DND-41 (cell line): ENCODE results near the gene PLEKHA8.

Source experiments
- ATAC-seq: fragments of 200-7000 bp; cut with Tn5 transposase; 3 replicates; pipeline ENCODE4 v1.9.1; 2021; ENCODE audit warnings: low read depth; ENCODE audit not compliant: insufficient read depth
- DNase-seq: peaks from one replicate; pipeline ENCODE4 v3.0.0-alpha.2; 2020
- H2AFZ ChIP-seq: 2 replicates; pipeline ENCODE4 v1.6.0; 2012; ENCODE audit warnings: low read depth, low read length
- H3K27ac ChIP-seq: 2 replicates; pipeline ENCODE4 v1.5.1; 2012; ENCODE audit warnings: low read length, inconsistent platforms
- H3K27me3 ChIP-seq: fragments of 200-600 bp; sonication (generic); 2 replicates; pipeline ENCODE4 v1.6.0; 2012; ENCODE audit warnings: low read length, mild to moderate bottlenecking, inconsistent platforms; ENCODE audit not compliant: insufficient read depth, poor library complexity
- H3K36me3 ChIP-seq: 2 replicates; pipeline ENCODE4 v1.5.1; 2012; ENCODE audit warnings: low read length, inconsistent platforms; ENCODE audit not compliant: insufficient read depth
- H3K4me1 ChIP-seq: 2 replicates; pipeline ENCODE4 v1.5.1; 2012; ENCODE audit warnings: mild to moderate bottlenecking, low read length; ENCODE audit not compliant: insufficient read depth
- H3K4me2 ChIP-seq: 2 replicates; pipeline ENCODE4 v1.6.0; 2012; ENCODE audit warnings: mild to moderate bottlenecking, moderate library complexity, low read length, inconsistent platforms; ENCODE audit not compliant: insufficient read depth
- H3K4me3 ChIP-seq, 2 experiments: fragments of 200-600 bp in 1 of 2; shearing (Covaris generic) in 1 of 2; 2 replicates each; pipeline ENCODE4 v1.5.1; 2012 to 2016; ENCODE audit warnings: inconsistent platforms in 2 of 2, low read length in 2 of 2, mild to moderate bottlenecking in 2 of 2, low read depth in 1 of 2, moderate library complexity in 1 of 2
- H3K79me2 ChIP-seq: 2 replicates; pipeline ENCODE4 v1.6.0; 2012; ENCODE audit warnings: low read length, inconsistent platforms; ENCODE audit not compliant: insufficient read depth
- H3K9ac ChIP-seq: 2 replicates; pipeline ENCODE4 v1.6.0; 2012; ENCODE audit warnings: low read depth, mild to moderate bottlenecking, inconsistent platforms, low read length, moderate library complexity
- H3K9me3 ChIP-seq: 2 replicates; pipeline ENCODE4 v1.5.1; 2012; ENCODE audit warnings: low read length, moderate library complexity, mild to moderate bottlenecking, inconsistent platforms; ENCODE audit not compliant: insufficient read depth, severe bottlenecking
- H4K20me1 ChIP-seq: 2 replicates; pipeline ENCODE4 v1.6.0; 2012; ENCODE audit warnings: low read length; ENCODE audit not compliant: insufficient read depth
- EZH2 ChIP-seq: IDR thresholded peaks from 3 replicates; pipeline ENCODE4 v1.6.1; 2012; ENCODE audit warnings: borderline replicate concordance, low read depth, mild to moderate bottlenecking, moderate library complexity, low read length, inconsistent platforms; ENCODE audit not compliant: severe bottlenecking
- TF ChIP-seq, protein P1 (sequence below): IDR thresholded peaks from 2 replicates; pipeline ENCODE4 v1.5.1; 2012; ENCODE audit warnings: borderline replicate concordance, low read length, moderate library complexity, mild to moderate bottlenecking; ENCODE audit not compliant: poor library complexity, severe bottlenecking; ENCODE audit errors: extremely low read depth

PLEKHA8 gene

DNA sequence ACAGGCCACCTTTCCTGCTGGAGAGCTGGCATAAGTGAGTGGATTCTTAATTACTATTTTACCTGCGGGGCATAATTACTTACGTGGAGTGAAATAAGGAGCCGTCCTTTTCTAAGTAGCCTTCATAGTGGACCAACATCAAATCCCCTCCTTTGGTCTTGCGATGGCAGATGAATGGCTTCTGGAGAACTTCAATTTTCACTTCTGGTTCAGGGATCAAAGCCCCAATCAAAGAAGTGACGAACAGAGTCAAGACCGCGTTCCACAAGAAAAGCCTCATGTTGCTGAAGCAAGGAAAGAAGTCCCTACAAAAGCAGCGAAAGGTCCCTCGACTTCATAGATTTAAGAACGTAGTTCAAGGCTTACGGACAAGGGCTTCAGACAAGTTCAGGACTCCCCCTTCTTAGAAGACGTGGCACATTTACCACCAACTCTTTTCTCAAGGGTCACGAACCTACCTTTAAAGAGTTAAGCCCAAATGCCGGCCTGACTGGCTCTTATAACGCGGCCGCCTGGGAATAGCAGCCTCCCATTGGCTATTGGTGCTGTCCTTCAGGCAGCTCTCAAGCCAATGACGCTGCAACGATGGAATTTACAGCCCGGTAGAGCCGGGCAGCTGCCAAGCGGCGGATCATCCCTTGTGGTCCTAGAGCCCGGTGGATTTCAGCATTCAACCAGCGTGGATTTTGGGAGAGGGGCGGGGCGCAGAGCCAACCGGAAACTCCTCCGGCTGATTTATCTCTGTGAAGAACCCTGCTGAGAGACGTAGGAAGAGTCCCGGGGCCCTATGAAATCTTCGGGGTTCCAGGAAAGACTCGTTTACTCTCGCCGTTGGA is 1.8 kb upstream of the PLEKHA8 start, which contains the start of gene FKBP14:
FKBP14 (minus strand) TSS at position 474 of the 836 bp plus-strand sequence; CDS start at position 280, 194 bp downstream.
- peaks cover 54% of the 10 kb centered on the region for H3K79me2 ChIP-seq
- peaks cover 13% of the 10 kb centered on the region; the same call in 1 of the 2 replicates for H4K20me1 ChIP-seq
- ATAC-seq (peak; percentile 90), DNase-seq (peak; percentile 97)
- no peaks in the 10 kb centered on the region for H3K27me3 ChIP-seq
- TF ChIP-seq EZH2, result no peak
- TF ChIP-seq, protein P1, sequence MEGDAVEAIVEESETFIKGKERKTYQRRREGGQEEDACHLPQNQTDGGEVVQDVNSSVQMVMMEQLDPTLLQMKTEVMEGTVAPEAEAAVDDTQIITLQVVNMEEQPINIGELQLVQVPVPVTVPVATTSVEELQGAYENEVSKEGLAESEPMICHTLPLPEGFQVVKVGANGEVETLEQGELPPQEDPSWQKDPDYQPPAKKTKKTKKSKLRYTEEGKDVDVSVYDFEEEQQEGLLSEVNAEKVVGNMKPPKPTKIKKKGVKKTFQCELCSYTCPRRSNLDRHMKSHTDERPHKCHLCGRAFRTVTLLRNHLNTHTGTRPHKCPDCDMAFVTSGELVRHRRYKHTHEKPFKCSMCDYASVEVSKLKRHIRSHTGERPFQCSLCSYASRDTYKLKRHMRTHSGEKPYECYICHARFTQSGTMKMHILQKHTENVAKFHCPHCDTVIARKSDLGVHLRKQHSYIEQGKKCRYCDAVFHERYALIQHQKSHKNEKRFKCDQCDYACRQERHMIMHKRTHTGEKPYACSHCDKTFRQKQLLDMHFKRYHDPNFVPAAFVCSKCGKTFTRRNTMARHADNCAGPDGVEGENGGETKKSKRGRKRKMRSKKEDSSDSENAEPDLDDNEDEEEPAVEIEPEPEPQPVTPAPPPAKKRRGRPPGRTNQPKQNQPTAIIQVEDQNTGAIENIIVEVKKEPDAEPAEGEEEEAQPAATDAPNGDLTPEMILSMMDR, result no peak
- no peaks in the 10 kb centered on the region for H3K36me3 ChIP-seq
- H3K9ac ChIP-seq, result peak within 1 kb of the TSS; percentile 76
- H3K9me3 ChIP-seq, result no peaks in the 10 kb centered on the region
- peak within 1 kb of the TSS; percentile 82 for H3K4me2 ChIP-seq
- peak within 1 kb of the TSS; percentile 49 to 91 for H3K4me3 ChIP-seq
- peak within 1 kb of the TSS; percentile 97 for H2AFZ ChIP-seq
- peak within 1 kb of the TSS; percentile 85 for H3K27ac ChIP-seq
- peaks cover 59% of the 10 kb centered on the region for H3K4me1 ChIP-seq

DNA sequence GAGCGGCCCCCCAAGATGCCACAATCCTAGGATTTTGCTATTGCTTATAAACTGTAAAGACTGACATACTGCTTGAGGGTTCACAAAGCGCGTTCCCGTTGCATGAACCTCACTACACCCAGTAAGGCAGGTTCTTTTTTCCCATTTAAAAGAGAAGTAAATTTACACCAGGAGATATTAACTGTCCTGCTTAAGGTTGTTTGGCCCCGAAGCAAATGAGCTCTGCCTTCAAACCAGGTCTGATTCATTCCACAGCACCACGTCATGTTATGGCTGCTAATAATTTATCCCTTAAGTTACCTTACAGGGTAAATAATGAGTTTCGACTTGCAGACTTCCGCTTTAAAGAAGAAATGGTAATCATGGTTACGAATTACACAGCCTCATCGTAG is 1.2 kb upstream of the PLEKHA8 start:
- peak overlapping the region; percentile 76 for H3K9ac ChIP-seq
- H3K36me3 ChIP-seq, result no peaks in the 10 kb centered on the region
- H3K9me3 ChIP-seq, result no peaks in the 10 kb centered on the region
- TF ChIP-seq EZH2, result no peak
- TF ChIP-seq, protein P1, result no peak
- peaks cover 60% of the 10 kb centered on the region for H3K79me2 ChIP-seq
- peak overlapping the region; percentile 80 for H2AFZ ChIP-seq
- H3K27ac ChIP-seq, result peak overlapping the region; percentile 58
- no peak for DNase-seq
- peaks cover 14% of the 10 kb centered on the region; the same call in 1 of the 2 replicates for H4K20me1 ChIP-seq
- H3K27me3 ChIP-seq, result no peaks in the 10 kb centered on the region
- peaks cover 59% of the 10 kb centered on the region for H3K4me1 ChIP-seq
- no peak for ATAC-seq
- H3K4me3 ChIP-seq, result peak overlapping the region; percentile 49 to 91; a peak in 3 of 4 replicates
- peak overlapping the region; percentile 82 for H3K4me2 ChIP-seq

DNA sequence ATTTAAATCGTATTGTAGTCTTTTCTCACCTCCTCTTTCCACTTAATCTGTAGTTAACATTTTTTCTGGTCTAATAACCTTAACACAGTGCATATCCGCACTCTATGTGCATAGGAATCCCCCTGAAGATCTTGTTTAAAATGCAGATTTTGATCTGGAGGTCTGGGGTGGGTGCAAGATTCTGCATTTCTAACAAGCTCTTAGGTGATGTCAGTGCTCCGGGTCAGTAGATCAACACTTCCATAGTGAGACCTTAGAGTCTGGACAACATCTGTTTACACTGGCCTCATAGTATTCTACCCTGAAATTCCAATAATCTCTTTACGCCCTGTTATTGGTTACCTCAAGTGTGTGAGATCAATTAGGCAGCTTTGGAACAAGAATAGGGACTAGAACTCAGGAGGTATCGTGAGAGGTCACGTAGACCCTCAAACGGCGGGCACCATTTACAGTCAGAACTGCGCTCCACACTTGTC is 434 bp upstream of the PLEKHA8 start:
- H3K9ac ChIP-seq, result peak overlapping the region; percentile 76
- peak overlapping the region; percentile 49 to 91 for H3K4me3 ChIP-seq
- H3K4me2 ChIP-seq, result peak overlapping the region; percentile 82
- no peak for TF ChIP-seq EZH2
- TF ChIP-seq, protein P1, result no peak
- ATAC-seq, result no peak
- H3K27me3 ChIP-seq, result no peaks in the 10 kb centered on the region
- H3K36me3 ChIP-seq, result no peaks in the 10 kb centered on the region
- H3K9me3 ChIP-seq, result no peaks in the 10 kb centered on the region
- H3K79me2 ChIP-seq, result peaks cover 66% of the 10 kb centered on the region
- no peak for DNase-seq
- peaks cover 21% of the 10 kb centered on the region; the same call in 1 of the 2 replicates for H4K20me1 ChIP-seq
- H3K27ac ChIP-seq, result peak overlapping the region; percentile 71
- H3K4me1 ChIP-seq, result peaks cover 59% of the 10 kb centered on the region
- peak overlapping the region; percentile 80 for H2AFZ ChIP-seq
